Fibroblast of pulmonary artery (primary cell): ENCODE data around the gene CFAP251.
A peak's percentile ranks its signal among the peaks of the same experiment; 100 is the strongest.

Experiments used
- DNase-seq: peaks from one replicate; pipeline ENCODE4 v3.0.0-alpha.2; 2010; ENCODE audit warnings: low read depth
- H3K4me3 ChIP-seq: replicated peaks from 2 replicates; pipeline ENCODE4 v1.5.1; 2011; ENCODE audit warnings: low read depth, mild to moderate bottlenecking, control low read depth, low read length, moderate library complexity
- CTCF ChIP-seq: IDR thresholded peaks from 2 replicates; pipeline ENCODE4 v1.5.1; 2011; ENCODE audit warnings: mild to moderate bottlenecking, control low read depth, low read length, inconsistent platforms; ENCODE audit errors: missing control alignments

Gene CFAP251

GRCh38 chr12:122023339-122024131, 105.1 kb downstream of the CFAP251 start:
- DNase-seq, result peak; percentile 68
- peak overlapping the region; percentile 59 for H3K4me3 ChIP-seq
- no peak for TF ChIP-seq CTCF

GRCh38 chr12:122024132-122024785, 105.9 kb downstream of the CFAP251 start:
- peak overlapping the region; percentile 59 for H3K4me3 ChIP-seq
- DNase-seq, result no peak

GRCh38 chr12:122026706-122027333, 108.4 kb downstream of the CFAP251 start:
- no peak for TF ChIP-seq CTCF
- no peak overlapping the region for H3K4me3 ChIP-seq
- no peak for DNase-seq

More at GRCh38 chr12:122024132-122024785, 105.9 kb downstream of the CFAP251 start:
- no peak for TF ChIP-seq CTCF

GRCh38 chr12:122028165-122028904, 109.9 kb downstream of the CFAP251 start:
- no peak for DNase-seq
- H3K4me3 ChIP-seq, result no peak overlapping the region
- TF ChIP-seq CTCF, result no peak

GRCh38 chr12:122028905-122029560, 110.6 kb downstream of the CFAP251 start:
- no peak for TF ChIP-seq CTCF
- no peak for DNase-seq
- no peak overlapping the region for H3K4me3 ChIP-seq
